Measurements from ENCODE around the gene DPP6. TPM values are rescaled to one million over a fixed set of nuclear protein-coding genes. Genes with fewer than 3 reads are reported as not detected.
A peak's percentile ranks its signal among the peaks of the same experiment; 100 is the strongest.

Gene DPP6
- total and polyA plus RNA-seq, 9 of the 15 experiments (the other 6 are each of a cell fraction or from before 2014, with no cell fraction given), result not detected

DNA sequence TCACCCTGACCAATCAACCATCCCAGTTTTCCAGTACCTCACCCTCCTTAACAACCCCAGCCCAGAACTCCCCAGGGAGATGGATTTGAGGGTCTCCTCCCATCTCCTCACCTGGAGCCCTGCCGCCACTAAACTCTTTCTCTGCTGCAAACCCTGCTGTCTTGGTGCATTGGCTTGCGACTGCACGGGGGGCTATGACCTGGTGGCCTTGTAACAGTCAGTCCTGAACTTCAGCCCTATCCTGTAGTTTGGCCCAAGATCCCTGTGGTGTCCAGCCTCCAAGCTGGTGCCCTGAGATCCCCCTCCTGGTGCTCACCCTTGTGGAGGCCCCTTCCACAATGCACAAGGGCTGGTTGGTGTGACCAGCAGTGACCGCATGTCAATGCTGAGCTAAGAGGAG is 858.8 kb downstream of the DPP6 start:
- H3K27me3 ChIP-seq (ENCODE audit: control insufficient read depth in 2 of 2, insufficient read depth in 2 of 2, low read length in 2 of 2), result peaks cover 36 to 96% of the 10 kb centered on the region in 2 experiments
- ATAC-seq, result no peak

GRCh38 chr7:154911411-154911810 is 859.2 kb downstream of the DPP6 start:
- peaks cover 0 to 26% of the 10 kb centered on the region in 2 experiments; a peak in 2 of 5 replicates for H3K4me1 ChIP-seq (replicated peaks in 1 of 2; ENCODE audit: control insufficient read depth in 2 of 2, insufficient read depth in 2 of 2, low read length in 2 of 2)
- 5% methylated on average over 2 of the region's 2 CpGs for WGBS (ENCODE audit: insufficient coverage, low coverage, missing lambda C conversion rate)
- H4K20me1 ChIP-seq (replicated peaks; ENCODE audit: control insufficient read depth, insufficient read depth, low read length), result no peaks in the 10 kb centered on the region
- in situ Hi-C loops (cut with MboI), result no loop called here
- H3K36me3 ChIP-seq (ENCODE audit: control insufficient read depth, insufficient read depth, low read length), result no peaks in the 10 kb centered on the region
- no peaks in the 10 kb centered on the region for H3K9me3 ChIP-seq (replicated peaks; ENCODE audit: control insufficient read depth, insufficient read depth, low read depth, low read length)
- H3K9me1 ChIP-seq (ENCODE audit: control insufficient read depth, insufficient read depth, low read length), result no peaks in the 10 kb centered on the region
- H3K4me2 ChIP-seq (ENCODE audit: insufficient read depth, low read length), result no peak overlapping the region
- ChIA-PET POLR2A (interaction anchor here (0.7 to 1.0 kb wide), 2 partner anchors 15 to 148 kb away, joined by 3 read pairs; no protein-coding TSS in a partner anchor), CTCF (ENCODE audit: low intra/inter-chr PET ratio) (no interaction called here)
- no peaks in the 10 kb centered on the region for H3K79me2 ChIP-seq (ENCODE audit: control insufficient read depth, insufficient read depth, low read length)
- no peak overlapping the region for H3K9ac ChIP-seq (ENCODE audit: insufficient read depth in 1 of 2, low read depth in 2 of 2, low read length in 2 of 2)
- peaks cover 33 to 96% of the 10 kb centered on the region in 2 experiments for H3K27me3 ChIP-seq (ENCODE audit: control insufficient read depth in 2 of 2, insufficient read depth in 2 of 2, low read length in 2 of 2)
- BruUV-seq (replicated peaks), result no TSS peak
- no peak for ATAC-seq
- H3K27ac ChIP-seq (ENCODE audit: extremely low read depth, low read depth, low read length), result no peak overlapping the region
- no peak overlapping the region for H2AFZ ChIP-seq (ENCODE audit: low read depth, low read length)
- no peak overlapping the region for H3K4me3 ChIP-seq
- DNase-seq (ENCODE audit: extremely low read depth in 1 of 4, low spot score in 3 of 4), result no peak
- no peak for TF ChIP-seq OTX1 (CRISPR knock-in tag; IDR thresholded peaks at IDR 0.05)
- no peak for TF ChIP-seq PCBP2 (IDR thresholded peaks at IDR 0.05; ENCODE audit: low read depth, low read length, poor library complexity, severe bottlenecking)
- intact Hi-C loops (cut with micrococcal nuclease), result loop anchor here (5.0 kb wide), 1 partner anchor 281 kb away; no protein-coding TSS in a partner anchor
- FAIRE-seq, result no peak

More for the DNA sequence above, 858.8 kb downstream of the DPP6 start:
- Histone ChIP-seq H3K4me3 (no peak overlapping the region), H3K9ac (ENCODE audit: insufficient read depth in 1 of 2, low read depth in 2 of 2, low read length in 2 of 2) (no peak overlapping the region), H4K20me1 (replicated peaks; ENCODE audit: control insufficient read depth, insufficient read depth, low read length) (no peaks in the 10 kb centered on the region), H3K9me3 (replicated peaks; ENCODE audit: control insufficient read depth, insufficient read depth, low read depth, low read length) (no peaks in the 10 kb centered on the region), H3K4me1 (replicated peaks in 1 of 2; ENCODE audit: control insufficient read depth in 2 of 2, insufficient read depth in 2 of 2, low read length in 2 of 2) (peaks cover 0 to 26% of the 10 kb centered on the region in 2 experiments; a peak in 2 of 5 replicates), H2AFZ (ENCODE audit: low read depth, low read length) (no peak overlapping the region), H3K9me1 (ENCODE audit: control insufficient read depth, insufficient read depth, low read length) (no peaks in the 10 kb centered on the region), H3K79me2 (ENCODE audit: control insufficient read depth, insufficient read depth, low read length) (no peaks in the 10 kb centered on the region), H3K27ac (ENCODE audit: extremely low read depth, low read depth, low read length) (no peak overlapping the region), H3K4me2 (ENCODE audit: insufficient read depth, low read length) (no peak overlapping the region), H3K36me3 (ENCODE audit: control insufficient read depth, insufficient read depth, low read length) (no peaks in the 10 kb centered on the region)
- TF ChIP-seq CBX5 (IDR thresholded peaks at IDR 0.05; ENCODE audit: borderline replicate concordance, low read depth) (0 out of 2 replicates have a peak, but pooled peaks have one; percentile 27), ZC3H11A (IDR thresholded peaks at IDR 0.05; ENCODE audit: low read depth, low read length) (no peak), NR3C1 (CRISPR knock-in tag; IDR thresholded peaks at IDR 0.05) (no peak), SP2 (IDR thresholded peaks at IDR 0.05; ENCODE audit: extremely low read depth, low read depth, low read length, poor library complexity, severe bottlenecking) (no peak), EP300 (IDR thresholded peaks at IDR 0.05; ENCODE audit: low read length) (no peak)
- intact Hi-C loops (cut with micrococcal nuclease), result loop anchor here (5.0 kb wide), 1 partner anchor 281 kb away; no protein-coding TSS in a partner anchor
- in situ Hi-C loops (cut with MboI), result no loop called here
- ChIA-PET CTCF (ENCODE audit: low intra/inter-chr PET ratio) (no interaction called here), POLR2A (no interaction called here)
- DNase-seq (ENCODE audit: extremely low read depth in 1 of 4, low spot score in 3 of 4) (no peak), FAIRE-seq (no peak)
- 3% methylated on average over 4 of the region's 4 CpGs for WGBS (ENCODE audit: insufficient coverage, low coverage, missing lambda C conversion rate)
- no TSS peak for BruUV-seq (replicated peaks)
